ENCODE data around the gene AP1S3. TPM values are rescaled to one million over a fixed set of nuclear protein-coding genes. Genes with fewer than 3 reads are reported as not detected.

AP1S3 gene
- total and polyA plus RNA-seq, 8 donors, result 1.9 to 8.5 (median 3.8) TPM

- Histone ChIP-seq H3K36me3 (no peaks in the 10 kb centered on the region), H3K27me3 (no peaks in the 10 kb centered on the region), H3K27ac (no peak overlapping the region), H3K4me1 (no peaks in the 10 kb centered on the region), H3K4me3 (no peak overlapping the region), H3K9me3 (no peaks in the 10 kb centered on the region)
- no peak for FAIRE-seq
- WGBS, 2 donors, result 92 to 97% methylated on average over 5 of the region's 5 CpGs
- intact Hi-C loops (cut with DNase I), result no loop called here
- DNase-seq, result no peak
- no peak for ATAC-seq
- TF ChIP-seq CTCF (IDR thresholded peaks at IDR 0.05), result no peak
Observed at GRCh38 chr2:223829128-223829527, 8.3 kb downstream of the AP1S3 start.

- Histone ChIP-seq H3K4me1 (no peaks in the 10 kb centered on the region), H3K9me3 (no peaks in the 10 kb centered on the region), H3K27ac (no peak overlapping the region), H3K4me3 (no peak overlapping the region), H3K27me3 (no peaks in the 10 kb centered on the region), H3K36me3 (no peaks in the 10 kb centered on the region)
- intact Hi-C loops (cut with DNase I), result no loop called here
- WGBS, 2 donors, result 88 to 90% methylated on average over 6 of the region's 6 CpGs
- ATAC-seq (no peak), FAIRE-seq (no peak), DNase-seq (no peak)
- no peak for TF ChIP-seq CTCF (IDR thresholded peaks at IDR 0.05)
Observed at GRCh38 chr2:223828314-223828713, 9.1 kb downstream of the AP1S3 start.

GRCh38 chr2:223826995-223827394 is 10.4 kb downstream of the AP1S3 start:
- Histone ChIP-seq H3K27ac (no peak overlapping the region), H3K9me3 (no peaks in the 10 kb centered on the region), H3K4me3 (no peak overlapping the region), H3K27me3 (no peaks in the 10 kb centered on the region), H3K36me3 (no peaks in the 10 kb centered on the region), H3K4me1 (no peaks in the 10 kb centered on the region)
- WGBS, 2 donors, result 71 to 74% methylated on average over 4 of the region's 4 CpGs
- no peak for ATAC-seq
- no peak for FAIRE-seq
- no peak for DNase-seq
- intact Hi-C loops (cut with DNase I), result no loop called here
- no peak for TF ChIP-seq CTCF (IDR thresholded peaks at IDR 0.05)

GRCh38 chr2:223824301-223824700 is 13.1 kb downstream of the AP1S3 start:
- H3K36me3 ChIP-seq, result no peaks in the 10 kb centered on the region
- no peaks in the 10 kb centered on the region for H3K9me3 ChIP-seq
- no peak overlapping the region for H3K4me3 ChIP-seq
- 97% methylated on average over 8 of the region's 8 CpGs for WGBS, 2 donors
- H3K4me1 ChIP-seq, result no peaks in the 10 kb centered on the region
- ATAC-seq (no peak), DNase-seq (no peak), FAIRE-seq (no peak)
- intact Hi-C loops (cut with DNase I), result no loop called here
- H3K27me3 ChIP-seq, result no peaks in the 10 kb centered on the region
- TF ChIP-seq CTCF (IDR thresholded peaks at IDR 0.05), result no peak
- H3K27ac ChIP-seq, result no peak overlapping the region

GRCh38 chr2:223822818-223823217 is 14.6 kb downstream of the AP1S3 start:
- FAIRE-seq (no peak), DNase-seq (no peak), ATAC-seq (no peak)
- intact Hi-C loops (cut with DNase I), result no loop called here
- H3K4me3 ChIP-seq, result no peak overlapping the region
- H3K9me3 ChIP-seq, result no peaks in the 10 kb centered on the region
- no peaks in the 10 kb centered on the region for H3K36me3 ChIP-seq
- no peaks in the 10 kb centered on the region for H3K4me1 ChIP-seq
- no peak for TF ChIP-seq CTCF (IDR thresholded peaks at IDR 0.05)
- H3K27me3 ChIP-seq, result no peaks in the 10 kb centered on the region
- no peak overlapping the region for H3K27ac ChIP-seq
